ENCODE data around the gene MAP2K5. TPM values are rescaled to one million over a fixed set of nuclear protein-coding genes. Genes with fewer than 3 reads are reported as not detected.

The MAP2K5 gene
- total and polyA plus RNA-seq, 2 experiments from 2014 or later, result 12.4 to 13.7 TPM

DNA sequence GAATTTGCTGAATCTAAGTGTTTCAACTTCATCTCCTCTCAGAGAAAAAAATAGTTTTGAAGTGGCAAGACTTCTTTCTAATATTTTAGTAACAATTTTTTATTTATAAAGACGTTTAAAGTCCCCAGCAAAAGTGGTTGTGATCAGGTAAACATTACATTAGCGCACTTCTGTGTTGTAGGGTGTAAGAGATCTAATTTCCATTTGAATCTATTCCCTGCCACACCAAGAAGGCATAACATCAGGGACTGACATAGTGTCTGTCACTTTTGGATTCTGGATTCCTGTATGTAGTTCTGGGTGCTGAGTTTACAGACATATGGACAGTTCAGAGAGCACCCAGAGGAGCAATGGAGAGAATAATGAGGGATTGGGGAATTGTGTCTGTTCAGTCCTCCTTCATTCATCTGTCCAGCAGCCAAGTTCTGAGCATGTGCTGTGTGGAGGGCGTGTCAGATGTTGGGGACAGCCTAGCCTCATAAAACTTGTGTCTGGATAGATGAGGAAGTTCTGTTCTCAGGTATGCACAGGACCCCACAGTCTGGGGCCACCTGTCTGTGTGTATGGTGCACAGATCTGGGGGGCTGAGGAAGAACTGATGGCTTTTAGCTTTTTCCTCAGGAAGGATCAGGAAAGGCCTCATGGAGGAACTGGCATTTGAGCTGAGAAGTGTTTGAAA is 65.6 kb downstream of the MAP2K5 start:
- no peaks in the 10 kb centered on the region for H3K9me2 ChIP-seq (replicated peaks; ENCODE audit: insufficient read depth)
- no peak overlapping the region for H3K4me2 ChIP-seq
- H3K4me1 ChIP-seq (ENCODE audit: insufficient read depth), result peaks cover 8% of the 10 kb centered on the region
- H4K20me1 ChIP-seq (ENCODE audit: insufficient read depth, poor library complexity, severe bottlenecking), result no peaks in the 10 kb centered on the region
- no peaks in the 10 kb centered on the region for H3K9me3 ChIP-seq (ENCODE audit: low read depth)
- no peaks in the 10 kb centered on the region for H3K79me2 ChIP-seq
- no peak overlapping the region for H3K4me3 ChIP-seq
- no peak for TF ChIP-seq EZH2phosphoT487 (IDR thresholded peaks at IDR 0.05; ENCODE audit: low read depth, severe bottlenecking, unreplicated experiment)
- no peak for TF ChIP-seq EZH2 (IDR thresholded peaks at IDR 0.05; ENCODE audit: borderline replicate concordance)
- TF ChIP-seq, protein P1, sequence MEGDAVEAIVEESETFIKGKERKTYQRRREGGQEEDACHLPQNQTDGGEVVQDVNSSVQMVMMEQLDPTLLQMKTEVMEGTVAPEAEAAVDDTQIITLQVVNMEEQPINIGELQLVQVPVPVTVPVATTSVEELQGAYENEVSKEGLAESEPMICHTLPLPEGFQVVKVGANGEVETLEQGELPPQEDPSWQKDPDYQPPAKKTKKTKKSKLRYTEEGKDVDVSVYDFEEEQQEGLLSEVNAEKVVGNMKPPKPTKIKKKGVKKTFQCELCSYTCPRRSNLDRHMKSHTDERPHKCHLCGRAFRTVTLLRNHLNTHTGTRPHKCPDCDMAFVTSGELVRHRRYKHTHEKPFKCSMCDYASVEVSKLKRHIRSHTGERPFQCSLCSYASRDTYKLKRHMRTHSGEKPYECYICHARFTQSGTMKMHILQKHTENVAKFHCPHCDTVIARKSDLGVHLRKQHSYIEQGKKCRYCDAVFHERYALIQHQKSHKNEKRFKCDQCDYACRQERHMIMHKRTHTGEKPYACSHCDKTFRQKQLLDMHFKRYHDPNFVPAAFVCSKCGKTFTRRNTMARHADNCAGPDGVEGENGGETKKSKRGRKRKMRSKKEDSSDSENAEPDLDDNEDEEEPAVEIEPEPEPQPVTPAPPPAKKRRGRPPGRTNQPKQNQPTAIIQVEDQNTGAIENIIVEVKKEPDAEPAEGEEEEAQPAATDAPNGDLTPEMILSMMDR (IDR thresholded peaks at IDR 0.05; ENCODE audit: poor library complexity), result no peak
- no peak for DNase-seq (ENCODE audit: low spot score)
- no peak overlapping the region for H2AFZ ChIP-seq
- no peaks in the 10 kb centered on the region for H3K36me3 ChIP-seq (replicated peaks; ENCODE audit: insufficient read depth, low read depth)
- H3K27me3 ChIP-seq, result no peaks in the 10 kb centered on the region
- 95% methylated on average over 3 of the region's 3 CpGs for WGBS (ENCODE audit: low lambda C conversion rate, missing lambda C conversion rate)
- peak overlapping the region; percentile 1 for H3K27ac ChIP-seq

DNA sequence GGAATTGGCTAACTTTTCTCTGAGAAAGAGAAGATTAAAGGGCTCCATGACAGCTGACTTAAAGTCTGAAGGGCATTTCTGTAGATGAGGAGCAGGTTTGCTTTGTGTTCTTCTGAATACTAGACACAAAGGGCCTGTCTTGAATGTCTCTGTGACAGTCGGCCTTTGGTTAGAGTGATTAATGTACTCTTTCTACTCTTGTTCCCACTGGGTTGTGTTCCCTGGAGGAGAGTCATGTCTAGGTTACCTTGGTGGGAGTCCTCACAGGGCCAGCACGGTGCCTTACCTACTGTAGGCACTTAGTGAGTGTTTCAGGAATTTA is 66.1 kb downstream of the MAP2K5 start:
- no peak for TF ChIP-seq EZH2phosphoT487 (IDR thresholded peaks at IDR 0.05; ENCODE audit: low read depth, severe bottlenecking, unreplicated experiment)
- TF ChIP-seq, protein P1 (IDR thresholded peaks at IDR 0.05; ENCODE audit: poor library complexity), result no peak
- no peak for TF ChIP-seq EZH2 (IDR thresholded peaks at IDR 0.05; ENCODE audit: borderline replicate concordance)
- no peaks in the 10 kb centered on the region for H3K27me3 ChIP-seq
- peaks cover 8% of the 10 kb centered on the region for H3K4me1 ChIP-seq (ENCODE audit: insufficient read depth)
- no peaks in the 10 kb centered on the region for H3K9me2 ChIP-seq (replicated peaks; ENCODE audit: insufficient read depth)
- WGBS (ENCODE audit: low lambda C conversion rate, missing lambda C conversion rate), result 63% methylated on average over 2 of the region's 2 CpGs
- H3K79me2 ChIP-seq, result no peaks in the 10 kb centered on the region
- peak overlapping the region; percentile 1 for H3K27ac ChIP-seq
- H3K9me3 ChIP-seq (ENCODE audit: low read depth), result no peaks in the 10 kb centered on the region
- no peaks in the 10 kb centered on the region for H4K20me1 ChIP-seq (ENCODE audit: insufficient read depth, poor library complexity, severe bottlenecking)
- H3K4me2 ChIP-seq, result no peak overlapping the region
- no peak overlapping the region for H3K4me3 ChIP-seq
- no peak for DNase-seq (ENCODE audit: low spot score)
- H2AFZ ChIP-seq, result no peak overlapping the region
- H3K36me3 ChIP-seq (replicated peaks; ENCODE audit: insufficient read depth, low read depth), result no peaks in the 10 kb centered on the region

DNA sequence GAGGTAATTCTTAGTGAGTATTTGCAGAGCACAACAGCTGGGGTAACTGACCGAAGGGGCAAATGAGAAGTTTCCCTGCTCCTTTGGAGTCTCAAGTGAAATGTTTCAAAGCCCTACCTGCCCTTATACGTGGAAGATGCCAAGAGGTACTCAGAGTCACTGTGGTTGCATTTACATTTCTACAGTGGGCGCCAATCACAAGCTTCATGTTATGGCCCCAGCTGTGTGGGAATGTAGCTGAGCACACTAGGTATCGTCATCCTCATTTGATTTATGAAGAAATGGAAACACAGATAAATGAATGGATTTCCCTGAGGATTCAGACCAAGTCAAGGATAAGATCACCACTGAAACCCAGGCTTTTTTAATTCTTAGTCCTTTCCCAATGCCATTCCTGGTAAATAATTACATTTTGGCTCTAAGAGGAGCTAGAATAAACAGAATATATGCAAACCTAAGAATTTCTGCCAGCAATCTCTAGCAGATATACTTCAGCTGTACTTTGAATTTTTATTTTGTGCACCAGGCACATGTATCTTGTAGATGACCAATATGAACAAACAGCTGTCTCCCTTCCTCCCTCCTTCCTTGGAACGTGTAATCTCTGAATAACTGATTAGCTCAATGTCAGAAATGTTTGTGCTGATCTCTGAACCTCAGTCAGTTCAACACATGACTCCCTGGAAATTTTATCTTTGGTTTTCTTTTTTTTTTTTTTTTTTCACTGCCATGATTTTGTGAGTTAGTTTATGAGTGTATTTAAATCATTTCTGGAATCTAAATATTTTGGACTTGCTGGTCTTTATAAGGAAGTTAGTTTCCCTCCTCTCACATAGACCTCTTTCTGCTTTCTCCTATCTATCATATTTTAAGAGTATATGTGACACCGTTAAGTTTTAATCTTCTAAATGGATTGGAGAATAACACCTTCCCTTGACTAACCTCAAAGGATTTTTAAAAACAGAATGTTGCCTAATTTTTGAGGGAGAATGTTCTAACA is 69.2 kb downstream of the MAP2K5 start:
- Histone ChIP-seq H3K4me2 (peak overlapping the region; percentile 24), H3K9me2 (replicated peaks; ENCODE audit: insufficient read depth) (no peaks in the 10 kb centered on the region), H3K79me2 (no peaks in the 10 kb centered on the region), H3K9me3 (ENCODE audit: low read depth) (no peaks in the 10 kb centered on the region), H3K27ac (peak overlapping the region; percentile 57), H3K4me3 (no peak overlapping the region), H4K20me1 (ENCODE audit: insufficient read depth, poor library complexity, severe bottlenecking) (no peaks in the 10 kb centered on the region), H2AFZ (no peak overlapping the region), H3K27me3 (no peaks in the 10 kb centered on the region), H3K4me1 (ENCODE audit: insufficient read depth) (peaks cover 8% of the 10 kb centered on the region), H3K36me3 (replicated peaks; ENCODE audit: insufficient read depth, low read depth) (no peaks in the 10 kb centered on the region)
- TF ChIP-seq, protein P1 (IDR thresholded peaks at IDR 0.05; ENCODE audit: poor library complexity), result no peak
- TF ChIP-seq EZH2phosphoT487 (IDR thresholded peaks at IDR 0.05; ENCODE audit: low read depth, severe bottlenecking, unreplicated experiment), result no peak
- TF ChIP-seq EZH2 (IDR thresholded peaks at IDR 0.05; ENCODE audit: borderline replicate concordance), result no peak
- DNase-seq (ENCODE audit: low spot score), result peak; percentile 45
- 71% methylated on average over 6 of the region's 6 CpGs for WGBS (ENCODE audit: low lambda C conversion rate, missing lambda C conversion rate)
